HAP-1 (cell line): ENCODE measurements around the gene HMG20B.

Source experiments
- DNase-seq, 2 experiments: peaks; one replicate each; pipeline ENCODE4 v3.0.0-alpha.2; 2016 to 2020; ENCODE audit warnings: low spot score in 2 of 2
- H3K27me3 ChIP-seq: fragments of 250-450 bp; sonication (Bioruptor Pico); 2 replicates; pipeline ENCODE4 v1.5.1; 2020; ENCODE audit warnings: low read depth, mild to moderate bottlenecking, moderate library complexity
- H3K36me3 ChIP-seq: fragments of 250-450 bp; sonication (Bioruptor Pico); replicated peaks from 2 replicates; pipeline ENCODE4 v1.5.1; 2020; ENCODE audit warnings: mild to moderate bottlenecking
- H3K4me1 ChIP-seq: fragments of 250-450 bp; sonication (Bioruptor Pico); 2 replicates; pipeline ENCODE4 v1.5.1; 2020; ENCODE audit warnings: mild to moderate bottlenecking
- H3K4me3 ChIP-seq: fragments of 250-450 bp; sonication (Bioruptor Pico); 2 replicates; pipeline ENCODE4 v1.5.1; 2020; ENCODE audit warnings: mild to moderate bottlenecking, moderate library complexity
- H3K9me3 ChIP-seq: fragments of 250-450 bp; sonication (Bioruptor Pico); 2 replicates; pipeline ENCODE4 v1.5.1; 2020; ENCODE audit warnings: mild to moderate bottlenecking, moderate library complexity
- in situ Hi-C: fragments of 300-500 bp; cut with MboI; formaldehyde crosslinking; loops from 3 replicates; pipeline ENCODE4 v1.14.3; 2020; ENCODE audit warnings: low sequenced_read_pairs, inconsistent platforms, mixed read lengths

HMG20B gene

GRCh38 chr19:3533563-3534216 is 39.1 kb upstream of the HMG20B start:
- Histone ChIP-seq H3K36me3 (peaks cover 60% of the 10 kb centered on the region), H3K4me1 (no peaks in the 10 kb centered on the region), H3K4me3 (no peak overlapping the region), H3K9me3 (no peaks in the 10 kb centered on the region), H3K27me3 (no peaks in the 10 kb centered on the region)
- no peak for DNase-seq
- in situ Hi-C loops: no loop called here

GRCh38 chr19:3534375-3535234 is 38.1 kb upstream of the HMG20B start:
- Histone ChIP-seq H3K4me3 (no peak overlapping the region), H3K4me1 (no peaks in the 10 kb centered on the region), H3K9me3 (no peaks in the 10 kb centered on the region), H3K36me3 (peaks cover 62% of the 10 kb centered on the region), H3K27me3 (no peaks in the 10 kb centered on the region)
- no peak for DNase-seq
- in situ Hi-C loops: no loop called here

- DNase-seq: no peak
- Histone ChIP-seq H3K9me3 (no peaks in the 10 kb centered on the region), H3K4me3 (no peak overlapping the region), H3K4me1 (no peaks in the 10 kb centered on the region), H3K36me3 (peaks cover 64% of the 10 kb centered on the region), H3K27me3 (no peaks in the 10 kb centered on the region)
- in situ Hi-C loops: no loop called here
Measured at GRCh38 chr19:3535235-3535535, 37.6 kb upstream of the HMG20B start.

DNA sequence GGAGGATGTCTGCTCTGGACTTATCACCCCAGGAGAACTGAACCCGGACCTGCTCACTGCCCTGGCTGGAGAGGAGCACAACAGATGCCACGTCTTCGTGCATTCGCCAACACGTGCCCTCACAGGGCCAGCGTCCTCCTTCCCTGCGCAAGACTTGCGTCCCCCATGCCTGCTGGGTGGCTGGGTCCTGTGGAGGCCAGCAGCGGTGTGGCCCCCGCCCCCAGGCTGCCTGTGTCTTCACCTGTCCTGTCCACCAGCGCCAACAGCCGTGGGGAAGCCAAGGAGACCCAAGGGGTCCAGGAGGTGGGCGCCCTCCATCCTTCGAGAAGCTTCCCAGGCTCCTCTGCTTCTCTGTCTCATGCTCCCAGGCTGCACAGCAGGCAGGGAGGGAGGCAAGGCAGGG is 37.2 kb upstream of the HMG20B start:
- Histone ChIP-seq H3K9me3 (no peaks in the 10 kb centered on the region), H3K36me3 (peaks cover 63% of the 10 kb centered on the region), H3K4me3 (no peak overlapping the region), H3K27me3 (no peaks in the 10 kb centered on the region), H3K4me1 (no peaks in the 10 kb centered on the region)
- DNase-seq: no peak
- in situ Hi-C loops: no loop called here

- peaks cover 59% of the 10 kb centered on the region for H3K36me3 ChIP-seq
- no peaks in the 10 kb centered on the region for H3K9me3 ChIP-seq
- in situ Hi-C loops: no loop called here
- H3K27me3 ChIP-seq: no peaks in the 10 kb centered on the region
- H3K4me1 ChIP-seq: no peaks in the 10 kb centered on the region
- DNase-seq: no peak
- no peak overlapping the region for H3K4me3 ChIP-seq
Measured at GRCh38 chr19:3535981-3536380, 36.8 kb upstream of the HMG20B start.

- H3K4me3 ChIP-seq: no peak overlapping the region
- H3K9me3 ChIP-seq: no peaks in the 10 kb centered on the region
- H3K4me1 ChIP-seq: no peaks in the 10 kb centered on the region
- H3K27me3 ChIP-seq: no peaks in the 10 kb centered on the region
- in situ Hi-C loops: no loop called here
- DNase-seq: no peak
- H3K36me3 ChIP-seq: peaks cover 53% of the 10 kb centered on the region
Measured at GRCh38 chr19:3536429-3537100, 36.2 kb upstream of the HMG20B start.

DNA sequence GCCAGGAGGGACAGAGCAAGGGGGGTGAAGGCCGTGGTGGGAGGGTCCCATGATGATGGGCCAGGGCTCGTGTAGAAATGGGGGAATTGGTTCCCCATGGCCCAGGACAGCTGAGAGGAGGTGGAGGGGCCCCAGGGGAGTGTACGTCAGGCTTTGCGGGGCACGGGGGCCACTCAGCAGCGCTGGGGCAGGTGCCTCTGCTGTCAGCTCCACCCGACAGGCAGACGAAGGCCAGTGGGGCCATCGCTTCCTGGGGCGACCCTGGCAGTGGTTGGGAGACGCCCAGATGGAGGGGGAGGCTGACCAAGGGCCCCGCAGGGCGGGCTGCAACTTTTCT is 35.7 kb upstream of the HMG20B start:
- DNase-seq: no peak
- Histone ChIP-seq H3K4me1 (no peaks in the 10 kb centered on the region), H3K9me3 (no peaks in the 10 kb centered on the region), H3K27me3 (no peaks in the 10 kb centered on the region), H3K4me3 (no peak overlapping the region), H3K36me3 (peaks cover 48% of the 10 kb centered on the region)
- in situ Hi-C loops: no loop called here

- Histone ChIP-seq H3K4me3 (no peak overlapping the region), H3K27me3 (no peaks in the 10 kb centered on the region), H3K9me3 (no peaks in the 10 kb centered on the region), H3K4me1 (no peaks in the 10 kb centered on the region), H3K36me3 (peaks cover 43% of the 10 kb centered on the region)
- DNase-seq: no peak
- in situ Hi-C loops: no loop called here
Measured at GRCh38 chr19:3537438-3538240, 35.1 kb upstream of the HMG20B start.

GRCh38 chr19:3538258-3538929 is 34.4 kb upstream of the HMG20B start:
- no peaks in the 10 kb centered on the region for H3K27me3 ChIP-seq
- in situ Hi-C loops: no loop called here
- no peaks in the 10 kb centered on the region for H3K9me3 ChIP-seq
- H3K4me1 ChIP-seq: no peaks in the 10 kb centered on the region
- DNase-seq: no peak
- no peak overlapping the region for H3K4me3 ChIP-seq
- peaks cover 38% of the 10 kb centered on the region for H3K36me3 ChIP-seq

DNA sequence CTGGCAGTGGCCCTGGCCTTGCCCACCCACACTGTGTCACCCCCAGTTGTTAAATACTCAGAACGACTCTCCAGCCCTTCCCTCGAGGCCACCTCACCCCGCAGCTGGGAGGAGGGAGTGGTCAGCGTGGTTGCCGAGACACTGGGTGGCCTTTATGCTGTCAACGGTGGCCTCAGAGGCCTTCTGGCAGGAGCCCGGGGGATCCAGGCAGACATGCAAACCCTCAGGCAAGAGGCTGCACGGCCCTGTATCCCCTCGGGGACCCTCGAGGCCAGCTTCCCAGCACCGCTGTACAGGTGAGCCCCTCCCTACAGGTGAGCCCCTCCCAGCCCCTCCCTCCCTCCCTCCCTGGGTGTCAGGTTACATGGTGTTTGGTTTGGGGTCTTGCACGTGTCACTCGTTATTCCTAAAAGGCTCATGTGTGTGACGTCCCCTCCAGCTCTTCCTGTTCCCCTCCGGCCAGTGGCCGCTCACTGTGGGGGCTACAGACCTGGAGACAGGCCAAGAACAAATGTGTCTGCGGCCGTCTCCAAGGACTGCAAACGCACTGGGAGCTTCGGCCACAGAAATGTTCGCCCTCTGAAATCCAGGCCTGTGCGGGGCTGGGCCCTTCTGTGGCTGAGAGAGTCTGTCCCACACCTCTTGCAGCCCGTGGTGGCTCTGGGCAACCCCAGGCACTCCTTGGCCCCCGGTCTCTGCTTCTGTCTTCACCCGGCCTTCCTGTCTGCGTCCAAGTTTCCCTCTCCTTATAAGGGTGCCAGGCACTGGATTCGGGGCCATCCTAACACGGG is 33.6 kb upstream of the HMG20B start, which contains the start of gene TEKTIP1:
Gene TEKTIP1 (plus strand): TSS at position 210 of the 791 bp plus-strand sequence. CDS start 4 bp downstream, at position 214.
- in situ Hi-C loops: no loop called here
- Histone ChIP-seq H3K36me3 (peaks cover 32% of the 10 kb centered on the region), H3K27me3 (no peaks in the 10 kb centered on the region), H3K4me3 (no peak within 1 kb of the TSS), H3K4me1 (no peaks in the 10 kb centered on the region), H3K9me3 (no peaks in the 10 kb centered on the region)
- no peak for DNase-seq

- in situ Hi-C loops: no loop called here
- Histone ChIP-seq H3K9me3 (no peaks in the 10 kb centered on the region), H3K4me1 (no peaks in the 10 kb centered on the region), H3K36me3 (peaks cover 27% of the 10 kb centered on the region), H3K4me3 (no peak overlapping the region), H3K27me3 (no peaks in the 10 kb centered on the region)
- no peak for DNase-seq
Measured at GRCh38 chr19:3539756-3540118, 33.0 kb upstream of the HMG20B start.

DNA sequence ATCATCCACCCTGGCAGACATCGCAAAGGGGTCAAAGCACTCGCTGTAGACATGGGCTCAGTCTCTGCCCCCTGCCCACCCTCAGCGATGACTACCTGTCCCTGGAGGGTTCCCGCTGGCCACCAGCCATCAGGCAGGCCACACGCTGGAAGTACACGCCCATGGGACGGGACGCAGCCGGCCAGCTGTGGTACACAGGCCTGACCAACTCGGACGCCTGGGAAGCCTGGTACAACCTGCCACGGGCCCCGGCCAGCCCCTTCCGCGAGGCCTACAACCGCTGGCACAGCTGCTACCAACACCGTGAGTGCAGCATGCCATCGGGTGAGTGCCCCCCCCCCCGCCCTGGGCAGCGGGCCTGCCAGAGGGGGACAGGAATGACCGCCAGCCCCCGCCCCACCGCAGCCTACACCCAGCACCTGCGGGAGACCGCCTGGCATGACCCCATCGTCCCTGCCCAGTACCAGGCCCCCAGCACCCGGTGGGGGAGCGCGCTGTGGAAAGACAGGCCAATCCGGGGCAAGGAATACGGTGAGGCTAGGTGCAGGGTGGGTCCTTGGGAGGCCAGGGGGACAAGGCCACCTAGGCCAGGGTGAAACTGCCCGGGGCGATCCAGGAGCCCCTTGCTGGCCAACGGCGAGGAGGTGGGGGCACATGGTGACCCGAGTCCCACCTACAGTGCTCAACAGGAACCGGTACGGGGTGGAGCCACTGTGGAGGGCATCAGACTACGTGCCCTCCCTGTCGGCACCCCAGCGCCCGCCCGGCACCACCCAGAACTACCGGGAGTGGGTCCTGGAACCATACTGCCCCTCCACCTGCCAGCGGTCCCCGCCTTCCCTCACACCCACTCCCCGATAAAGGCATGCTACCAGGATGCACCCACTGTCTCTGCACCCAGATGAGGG is 29.3 kb upstream of the HMG20B start:
- in situ Hi-C loops: no loop called here
- no peaks in the 10 kb centered on the region for H3K27me3 ChIP-seq
- no peak for DNase-seq
- H3K4me1 ChIP-seq: no peaks in the 10 kb centered on the region
- no peaks in the 10 kb centered on the region for H3K9me3 ChIP-seq
- H3K36me3 ChIP-seq: peaks cover 21% of the 10 kb centered on the region
- H3K4me3 ChIP-seq: no peak overlapping the region
